Urothelium cell line (cell line): ENCODE data around the gene BAIAP3.
"Not testable (repeated sequence)": the region's sequence is repeated elsewhere in the genome, so short reads cannot be mapped to it uniquely, and the experiment has no call there.

ENCODE experiments used
- DNase-seq: peaks from one replicate; pipeline ENCODE4 v3.0.0; 2011; ENCODE audit warnings: low spot score, mixed read lengths
- FAIRE-seq: peaks from 2 replicates; lab custom pipeline; 2011; peaks lifted over from hg19 to GRCh38; lab: Jason Lieb, UNC

The BAIAP3 gene, protein sequence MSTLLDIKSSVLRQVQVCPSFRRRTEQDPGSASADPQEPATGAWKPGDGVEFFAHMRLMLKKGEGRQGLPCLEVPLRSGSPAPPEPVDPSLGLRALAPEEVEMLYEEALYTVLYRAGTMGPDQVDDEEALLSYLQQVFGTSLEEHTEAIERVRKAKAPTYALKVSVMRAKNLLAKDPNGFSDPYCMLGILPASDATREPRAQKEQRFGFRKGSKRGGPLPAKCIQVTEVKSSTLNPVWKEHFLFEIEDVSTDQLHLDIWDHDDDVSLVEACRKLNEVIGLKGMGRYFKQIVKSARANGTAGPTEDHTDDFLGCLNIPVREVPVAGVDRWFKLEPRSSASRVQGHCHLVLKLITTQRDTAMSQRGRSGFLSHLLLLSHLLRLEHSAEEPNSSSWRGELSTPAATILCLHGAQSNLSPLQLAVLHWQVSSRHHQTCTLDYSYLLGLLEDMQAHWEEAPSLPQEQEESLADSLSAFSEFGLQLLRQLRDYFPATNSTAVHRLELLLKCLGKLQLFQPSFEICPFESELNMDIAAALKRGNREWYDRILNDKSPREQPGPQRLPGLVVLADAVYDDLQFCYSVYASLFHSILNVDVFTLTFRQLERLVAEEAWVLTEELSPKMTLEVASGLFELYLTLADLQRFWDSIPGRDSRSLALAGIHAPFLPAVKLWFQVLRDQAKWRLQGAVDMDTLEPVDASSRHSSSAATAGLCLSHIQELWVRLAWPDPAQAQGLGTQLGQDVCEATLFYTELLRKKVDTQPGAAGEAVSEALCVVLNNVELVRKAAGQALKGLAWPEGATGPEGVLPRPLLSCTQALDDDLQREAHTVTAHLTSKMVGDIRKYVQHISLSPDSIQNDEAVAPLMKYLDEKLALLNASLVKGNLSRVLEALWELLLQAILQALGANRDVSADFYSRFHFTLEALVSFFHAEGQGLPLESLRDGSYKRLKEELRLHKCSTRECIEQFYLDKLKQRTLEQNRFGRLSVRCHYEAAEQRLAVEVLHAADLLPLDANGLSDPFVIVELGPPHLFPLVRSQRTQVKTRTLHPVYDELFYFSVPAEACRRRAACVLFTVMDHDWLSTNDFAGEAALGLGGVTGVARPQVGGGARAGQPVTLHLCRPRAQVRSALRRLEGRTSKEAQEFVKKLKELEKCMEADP

DNA sequence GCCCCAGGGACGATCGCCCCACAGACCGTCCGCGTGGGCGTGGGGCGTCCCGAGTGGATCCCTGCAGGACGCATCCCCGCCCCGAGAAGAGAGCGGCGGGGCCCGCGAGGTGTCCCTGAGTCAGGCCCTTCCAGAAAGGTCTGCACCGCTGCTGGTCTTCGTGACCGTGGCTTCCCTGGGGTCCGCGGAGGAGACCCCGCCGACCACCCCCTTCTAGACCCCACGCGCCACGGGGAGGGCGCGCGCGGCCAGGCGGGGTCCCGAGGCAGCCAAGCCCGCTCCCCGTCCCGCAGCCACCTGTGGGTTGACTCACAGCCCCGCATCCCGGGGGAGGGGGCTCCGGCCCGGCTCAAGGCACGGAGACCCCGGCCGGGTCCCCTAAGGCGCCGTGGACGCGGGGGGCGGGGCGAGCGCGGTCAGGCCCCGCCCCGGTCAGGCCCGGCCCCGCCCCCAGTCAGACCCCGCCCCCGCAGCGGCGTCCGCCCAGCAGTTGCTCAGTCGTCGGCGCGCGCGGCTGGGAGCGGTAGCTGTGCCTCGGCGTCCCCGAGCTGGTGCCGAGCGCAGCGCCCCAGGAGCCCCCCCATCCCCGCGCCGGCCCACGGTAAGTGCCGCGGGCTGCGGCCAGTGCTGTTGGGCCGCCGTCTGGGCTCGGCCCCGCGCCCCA lies at the start of gene BAIAP3:
Gene BAIAP3, plus strand, starts transcription at position 497 of the 664 bp plus-strand sequence. CDS start 4,905 bp downstream, outside the sequence.
- DNase-seq, result peak; percentile 86
- no peak for FAIRE-seq

DNA sequence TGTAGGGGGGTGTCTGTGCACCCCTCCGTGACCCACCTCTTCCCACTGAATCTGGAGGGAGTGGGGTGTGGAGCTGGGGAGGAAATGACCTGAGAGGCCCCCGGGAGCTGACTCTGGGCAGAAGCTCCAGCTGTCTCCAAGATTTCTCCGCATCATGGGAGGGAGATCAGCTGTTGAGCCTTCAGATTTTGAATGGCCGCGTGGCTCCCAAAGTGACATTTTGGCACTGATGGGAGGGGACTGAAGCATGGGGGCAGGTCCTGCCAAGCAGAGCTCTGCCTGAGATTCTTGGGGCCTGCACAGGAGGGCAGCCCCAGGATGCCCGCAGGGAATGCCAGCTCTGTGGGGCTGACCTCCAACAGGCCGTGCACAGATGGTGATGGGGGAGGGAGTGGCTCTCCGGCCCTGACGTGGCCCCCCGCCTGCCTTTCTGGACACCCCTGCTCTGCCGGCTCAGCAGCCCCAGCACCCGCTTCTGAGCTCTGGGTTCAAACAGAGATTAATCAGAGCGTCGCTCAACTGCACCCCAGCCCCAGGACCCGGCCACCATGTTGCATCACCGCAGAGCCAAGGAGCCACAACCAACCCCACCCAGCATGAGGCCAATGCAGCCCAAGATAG lies 49.3 kb upstream of the BAIAP3 start:
- FAIRE-seq, result no peak

DNA sequence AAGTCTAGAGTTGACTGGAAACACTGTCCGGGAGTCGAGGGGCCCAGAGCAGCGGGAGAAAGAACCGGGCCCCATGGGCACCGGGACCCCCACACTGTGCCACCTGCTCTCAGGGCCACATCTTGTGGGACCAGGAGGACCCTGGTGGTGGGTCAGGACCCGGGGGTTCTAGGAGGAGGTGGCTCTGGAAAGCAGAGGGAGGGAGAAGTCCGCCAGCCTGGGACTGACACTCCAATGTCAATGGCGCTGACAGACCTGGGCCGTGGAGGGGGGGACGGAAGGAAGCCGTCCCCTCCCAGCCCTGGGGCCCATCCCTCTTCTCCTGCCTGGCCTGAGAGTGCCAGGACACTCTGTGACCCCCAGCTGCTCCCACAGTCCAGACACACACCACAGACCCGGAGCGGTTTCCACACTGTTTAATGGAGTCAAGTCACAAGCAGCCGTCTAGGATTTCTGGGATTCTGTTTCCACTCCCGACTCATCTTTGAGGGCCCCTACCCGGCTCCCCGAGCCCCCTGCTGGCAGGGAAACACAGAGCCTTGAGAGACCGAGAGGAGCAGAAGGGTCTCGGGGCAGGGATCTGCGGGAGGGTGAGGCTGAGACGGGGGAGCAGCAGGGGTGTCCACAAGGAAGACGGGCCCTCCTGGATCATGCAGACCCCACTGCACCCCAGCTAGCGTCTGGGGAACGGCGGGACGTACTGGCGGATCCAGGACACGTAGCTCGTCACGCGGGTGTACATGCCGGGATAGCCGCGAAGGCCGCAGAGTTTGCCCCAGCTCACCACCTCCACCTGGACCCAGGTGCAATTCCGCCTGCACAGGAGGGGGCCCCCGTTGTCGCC lies 47.6 kb upstream of the BAIAP3 start:
- DNase-seq, result no peak

More for the DNA sequence above, 49.3 kb upstream of the BAIAP3 start:
- DNase-seq, result no peak

DNA sequence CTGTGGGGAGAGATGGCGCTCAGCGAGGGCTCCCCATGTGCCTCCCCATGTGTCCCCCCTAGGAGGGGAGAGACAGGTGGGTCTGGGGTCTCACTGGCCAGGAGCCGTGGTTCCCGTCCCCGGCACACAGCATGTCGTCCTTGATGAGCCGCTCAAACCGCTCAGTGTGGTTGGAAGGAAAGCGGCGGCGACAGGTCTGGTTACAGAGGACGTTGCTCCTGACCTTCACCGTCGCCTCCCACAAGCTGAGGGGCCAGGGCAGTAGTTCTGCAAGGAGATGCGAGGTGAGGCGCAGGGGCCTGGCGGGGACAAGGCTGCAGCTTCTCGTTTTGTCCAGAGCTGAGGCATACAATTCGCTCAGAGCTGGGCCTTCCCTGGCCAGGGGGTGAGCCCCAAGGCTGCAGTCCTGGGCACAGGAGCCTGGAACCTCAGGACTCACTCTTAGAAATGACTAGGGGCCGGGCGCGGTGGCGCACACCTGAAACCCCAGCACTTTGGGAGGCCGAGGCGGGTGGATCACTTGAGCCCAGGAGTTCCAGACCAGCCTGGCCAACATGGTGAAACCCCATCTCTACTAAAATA lies 46.8 kb upstream of the BAIAP3 start:
- FAIRE-seq (no peak), DNase-seq (no peak)

More for the DNA sequence above, 47.6 kb upstream of the BAIAP3 start:
- FAIRE-seq, result no peak

DNA sequence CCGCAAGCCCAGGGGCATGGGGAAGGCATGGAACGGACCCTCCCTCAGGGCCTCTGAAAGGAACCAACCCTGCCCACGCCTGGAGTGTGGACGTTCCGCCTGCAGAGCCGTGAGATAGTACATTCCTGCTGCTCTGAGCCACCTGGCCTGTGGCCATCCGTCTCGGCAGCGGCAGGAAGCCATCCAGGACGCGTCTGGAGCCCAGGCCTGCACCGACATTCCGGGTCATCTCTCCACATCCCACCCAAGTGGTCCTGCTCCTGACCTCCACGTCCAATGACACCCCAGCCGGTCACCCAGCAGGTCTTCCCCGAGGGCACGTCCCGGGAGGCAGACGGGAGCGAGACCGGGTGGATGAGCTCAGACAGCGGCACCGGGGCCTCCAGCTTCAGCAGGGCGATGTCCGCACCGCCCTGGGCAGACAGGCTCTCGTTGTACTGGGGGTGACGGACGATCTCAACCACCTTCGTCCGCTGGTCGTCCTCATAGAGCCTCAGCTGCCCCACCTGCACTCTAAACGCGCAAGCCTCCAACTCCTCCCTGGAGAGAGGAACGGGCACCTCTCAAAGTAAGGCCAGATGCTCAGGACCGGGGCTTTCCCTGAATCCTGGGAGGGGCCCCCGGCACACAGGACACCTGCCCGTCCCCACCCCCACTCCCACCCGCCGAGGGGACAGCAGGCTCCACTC lies 45.3 kb upstream of the BAIAP3 start:
- DNase-seq (no peak), FAIRE-seq (no peak)

DNA sequence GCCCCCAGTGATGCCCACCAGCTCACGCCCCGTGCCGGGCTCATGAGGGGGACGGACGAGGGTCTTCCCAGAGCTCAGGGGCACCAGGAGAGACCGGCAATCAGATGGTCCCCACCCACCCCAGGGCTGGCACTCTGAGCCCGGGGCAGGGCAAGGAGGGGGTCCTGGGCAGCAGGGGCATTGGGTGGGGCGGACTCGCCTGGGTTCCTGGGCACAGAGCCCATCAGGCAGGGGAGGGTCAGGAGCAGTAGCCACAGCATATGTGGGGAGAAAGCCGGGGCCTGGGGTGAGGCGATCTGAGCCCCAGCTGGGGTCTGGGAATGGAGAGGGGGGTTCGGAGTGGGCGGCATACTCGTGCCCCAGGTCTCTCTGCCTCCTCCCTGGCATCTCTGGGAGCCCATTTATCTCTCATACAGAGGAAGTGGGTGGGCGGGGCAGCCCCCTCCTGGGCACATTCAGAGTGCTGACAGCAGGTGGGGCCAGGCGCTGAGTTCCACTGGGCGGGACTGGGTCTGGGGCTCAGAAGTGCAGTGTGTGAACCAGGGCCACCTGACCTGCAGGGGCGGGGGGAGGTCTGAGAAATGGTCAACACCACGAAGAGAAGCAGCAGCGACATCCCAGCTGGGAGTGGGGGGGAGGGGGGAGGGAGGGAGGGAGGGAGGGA lies 44.5 kb upstream of the BAIAP3 start:
- DNase-seq, result no peak
- FAIRE-seq, result no peak

DNA sequence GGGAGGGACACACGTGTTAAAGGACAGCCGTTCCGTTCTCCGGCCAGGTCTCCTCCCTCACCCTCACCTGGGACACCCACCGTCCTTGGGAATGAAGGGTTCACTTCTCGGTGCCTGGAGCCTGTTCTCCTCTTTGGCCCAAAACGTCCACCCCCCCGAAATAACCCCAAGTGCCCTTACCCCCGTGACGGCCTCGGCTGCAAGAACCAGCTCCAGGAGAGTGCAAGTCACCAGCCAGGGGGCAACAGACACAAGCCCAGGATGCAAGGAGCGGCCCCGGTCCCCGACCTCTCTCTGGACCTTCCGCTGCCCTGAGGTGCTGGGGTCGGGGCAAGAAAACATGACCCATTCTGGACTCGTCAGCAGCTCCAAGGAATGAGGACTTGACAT lies 44.0 kb upstream of the BAIAP3 start:
- no peak for FAIRE-seq
- DNase-seq, result no peak

DNA sequence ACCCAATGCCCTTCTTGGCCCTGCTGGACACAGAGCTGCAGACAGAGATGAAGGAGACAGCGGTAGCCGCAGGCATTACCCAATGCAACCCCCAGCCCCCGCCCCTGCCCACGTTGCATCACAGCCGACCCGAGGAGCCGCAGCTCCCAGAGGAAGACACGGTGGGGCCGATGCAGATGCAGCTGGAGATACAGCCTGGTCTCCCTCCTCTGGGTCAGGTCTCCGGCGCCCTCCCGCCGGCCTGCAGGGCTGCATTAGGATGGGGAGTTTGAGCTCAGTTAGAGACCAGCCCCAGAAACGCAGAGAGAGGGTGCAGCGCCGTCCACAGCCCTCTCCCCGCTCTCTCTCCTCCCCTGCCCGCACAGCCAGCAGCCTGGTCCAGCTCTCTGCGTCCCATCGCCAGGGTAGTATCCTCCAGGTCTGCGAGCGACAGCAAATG lies 43.4 kb upstream of the BAIAP3 start:
- DNase-seq (no peak), FAIRE-seq (no peak)

DNA sequence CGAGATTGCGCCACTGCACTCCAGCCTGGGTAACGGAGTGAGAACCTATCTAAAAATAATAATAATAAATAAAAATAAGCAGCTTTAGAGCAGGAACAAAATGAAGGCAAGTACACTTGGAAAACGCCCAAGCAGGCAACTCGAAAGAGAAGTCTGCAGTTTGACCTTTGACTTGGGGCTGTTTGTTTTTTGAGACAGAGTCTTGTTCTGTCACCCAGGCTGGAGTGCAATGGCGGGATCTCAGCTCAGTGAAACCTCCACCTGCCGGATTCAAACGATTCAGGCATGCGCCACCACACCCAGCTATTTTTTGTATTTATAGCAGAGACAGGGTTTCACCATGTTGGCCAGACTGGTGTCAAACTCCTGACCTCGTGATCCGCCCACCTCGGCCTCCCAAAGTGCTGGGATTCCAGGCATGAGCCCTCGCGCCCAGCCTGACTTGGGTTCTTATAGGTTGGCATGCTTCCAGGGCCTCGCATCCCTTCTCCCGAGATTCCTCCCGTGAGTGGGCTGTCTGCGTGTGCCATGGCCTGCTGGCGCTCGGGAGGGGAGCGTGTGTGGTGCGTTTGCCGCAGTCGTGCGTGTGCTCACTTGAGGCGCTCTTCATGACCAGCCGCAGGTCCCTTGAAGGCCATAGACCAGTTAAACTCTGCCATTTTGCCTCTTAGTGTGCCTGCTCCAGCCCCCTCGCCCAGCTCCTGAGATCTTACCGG lies 42.4 kb upstream of the BAIAP3 start:
- DNase-seq (no peak), FAIRE-seq (no peak)

DNA sequence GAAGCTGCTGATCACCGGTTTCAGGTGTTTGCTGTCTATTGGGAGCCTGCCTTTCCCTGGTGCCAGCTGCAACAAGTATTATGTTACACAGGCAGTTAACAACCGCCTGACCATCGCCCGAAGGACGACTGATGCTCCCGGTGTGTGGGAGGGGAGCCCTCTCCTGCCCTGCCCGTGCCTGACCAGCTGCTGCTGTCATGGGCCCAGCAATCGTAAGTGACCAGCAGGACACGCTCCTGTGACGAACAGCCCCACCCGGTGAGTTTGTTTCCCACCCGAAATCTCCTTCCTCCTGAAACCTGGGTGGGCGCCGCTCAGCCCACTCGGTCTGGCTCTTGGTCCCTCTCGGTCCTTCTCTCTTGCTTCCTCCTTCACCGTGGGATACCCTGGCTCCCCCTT lies 41.9 kb upstream of the BAIAP3 start:
- FAIRE-seq (no peak), DNase-seq (no peak)

DNA sequence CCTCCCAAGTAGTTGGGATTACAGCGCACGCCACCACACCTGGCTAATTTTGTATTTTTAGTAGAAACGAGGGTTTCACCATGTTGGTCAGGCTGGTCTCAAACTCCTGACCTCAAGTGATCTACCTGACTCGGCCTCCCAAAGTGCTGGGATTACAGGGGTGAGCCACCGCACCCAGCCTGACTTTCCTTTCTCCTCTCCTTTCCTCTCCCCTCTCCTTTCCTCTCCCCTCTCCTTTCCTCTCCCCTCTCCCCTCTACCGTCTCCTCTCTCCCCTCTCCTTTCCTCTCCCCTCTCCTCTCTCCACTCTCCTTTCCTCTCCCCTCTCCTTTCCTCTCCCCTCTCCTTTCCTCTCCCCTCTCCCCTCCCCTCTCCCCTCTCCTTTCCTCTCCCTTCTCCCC lies 41.2 kb upstream of the BAIAP3 start:
- DNase-seq, FAIRE-seq: not testable (repeated sequence)

DNA sequence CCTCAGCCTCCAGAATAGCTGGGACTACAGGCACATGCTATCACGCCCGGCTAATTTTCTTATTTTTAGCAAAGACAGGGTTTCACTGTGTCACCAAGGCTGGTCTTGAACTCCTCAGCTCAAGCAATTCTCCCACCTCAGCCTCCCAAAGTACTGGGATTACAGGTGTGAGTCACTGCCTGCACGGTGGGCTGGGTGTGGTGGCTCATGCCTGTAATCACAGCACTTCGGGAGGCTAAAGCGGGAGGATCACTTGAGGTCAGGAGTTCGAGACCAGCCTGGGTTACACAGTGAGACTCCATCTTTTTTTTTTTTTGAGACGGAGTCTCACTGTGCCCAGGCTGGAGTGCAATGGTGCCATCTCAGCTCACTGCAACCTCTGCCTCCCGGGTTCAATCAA lies 40.6 kb upstream of the BAIAP3 start:
- not testable (repeated sequence) for DNase-seq, FAIRE-seq

DNA sequence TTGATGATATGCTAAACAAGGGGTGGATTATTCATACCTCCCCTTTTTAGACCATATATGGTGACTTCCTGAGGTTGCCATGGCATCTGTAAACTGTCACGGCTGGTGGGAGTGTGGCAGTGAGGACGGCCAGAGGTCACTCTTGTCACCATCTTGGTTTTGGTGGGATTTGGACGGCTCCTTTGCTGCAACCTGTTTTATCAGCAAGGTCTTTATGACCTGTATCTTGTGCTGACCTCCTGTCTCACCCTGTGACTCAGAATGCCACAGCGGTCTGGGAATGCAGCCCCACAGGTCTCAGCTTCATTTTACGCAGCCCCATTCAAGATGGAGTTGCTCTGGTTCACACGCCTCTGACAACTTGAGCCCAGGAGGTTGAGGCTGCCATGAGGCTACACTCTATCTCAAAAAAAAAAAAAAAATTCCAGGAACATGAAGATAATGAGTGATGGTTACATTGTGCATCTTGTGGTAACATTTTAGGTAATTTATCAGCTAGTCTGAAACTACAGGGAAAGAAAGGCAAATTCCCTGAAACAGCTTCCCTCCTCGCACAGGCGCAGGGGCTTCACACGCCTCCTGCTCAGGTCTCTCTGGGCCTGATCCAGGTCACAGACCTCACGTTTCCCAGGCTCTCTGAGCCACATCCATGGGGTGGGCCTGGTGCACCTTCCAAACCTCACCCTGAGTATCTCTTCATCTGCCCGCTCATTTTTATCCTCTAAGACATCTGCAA lies 39.4 kb upstream of the BAIAP3 start:
- FAIRE-seq, result no peak
- no peak for DNase-seq

DNA sequence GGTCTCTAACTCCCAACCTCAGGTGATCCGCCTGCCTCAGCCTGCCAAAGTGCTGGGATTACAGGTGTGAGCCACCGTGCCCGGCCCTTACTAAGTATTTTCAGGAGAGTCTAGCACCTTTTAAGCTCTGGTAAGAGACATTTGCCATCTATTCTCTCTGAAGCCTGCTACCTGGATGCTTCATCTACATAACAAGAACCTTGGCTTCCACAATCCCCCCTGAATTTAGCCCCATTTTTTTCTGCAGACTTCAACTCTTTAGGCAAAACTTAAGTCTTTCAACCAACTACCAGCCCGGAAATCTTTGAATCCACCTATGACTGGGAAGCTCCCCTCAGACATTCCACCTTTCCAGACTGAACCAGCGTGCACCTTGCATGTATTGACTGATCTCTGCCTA lies 38.0 kb upstream of the BAIAP3 start:
- DNase-seq, result no peak
- no peak for FAIRE-seq

DNA sequence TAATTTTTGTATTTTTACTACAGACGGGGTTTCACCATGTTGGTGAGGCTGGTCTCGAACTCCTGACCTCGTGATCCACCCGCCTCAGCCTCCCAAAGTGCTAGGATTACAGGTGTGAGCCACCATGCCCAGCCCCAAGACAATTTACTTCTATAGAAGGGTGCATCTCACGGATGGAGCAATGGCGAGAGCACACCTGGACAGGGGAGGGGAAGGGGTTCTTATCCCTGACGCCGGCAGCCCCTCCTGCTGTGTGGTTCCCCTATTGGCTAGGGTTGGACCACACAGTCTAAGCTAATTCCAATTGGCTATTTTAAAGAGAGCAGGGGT lies 36.8 kb upstream of the BAIAP3 start:
- FAIRE-seq, DNase-seq: not testable (repeated sequence)

DNA sequence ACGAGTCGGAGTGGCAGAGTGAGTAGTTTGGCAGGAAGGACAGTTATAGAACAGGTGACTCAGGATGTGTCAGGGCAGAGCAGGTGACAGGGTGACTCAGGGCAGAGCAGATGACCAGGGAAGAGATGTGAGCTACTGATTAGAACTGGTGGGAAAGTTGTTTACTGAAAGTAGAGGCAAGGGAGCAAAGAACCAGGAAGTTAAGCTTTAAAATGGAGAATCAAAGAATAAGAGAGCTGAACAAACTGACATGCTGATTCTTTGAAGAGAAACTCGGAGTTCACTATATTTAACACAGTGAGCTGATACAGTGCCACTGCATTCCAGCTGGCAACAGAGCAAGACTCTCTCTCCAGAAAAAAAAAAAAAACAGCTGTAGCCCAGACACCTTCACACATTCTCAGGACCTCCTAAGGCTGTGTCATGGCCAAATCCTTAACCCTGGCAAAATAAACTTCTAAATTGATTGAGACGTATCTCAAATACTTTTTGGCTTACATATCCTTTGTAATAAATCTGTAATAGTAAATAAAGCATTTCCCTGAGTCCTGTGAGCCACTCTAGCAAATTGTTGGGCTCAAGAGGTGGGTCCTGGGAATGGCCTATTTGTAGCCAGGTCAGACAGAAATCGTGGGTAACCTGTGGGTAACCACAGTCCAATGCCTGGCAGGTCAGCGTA lies 36.3 kb upstream of the BAIAP3 start:
- FAIRE-seq, result peak; percentile 42
- peak; percentile 70 for DNase-seq
